Stimulated activated CD4-positive, alpha-beta T cell treated with anti-CD3 and anti-CD28 coated beads, Interleukin-15, amount 100 ng/mL, for 24 hours (primary cell): ENCODE results near the gene NDUFA11.
"Not testable (repeated sequence)": the region's sequence is repeated elsewhere in the genome, so short reads cannot be mapped to it uniquely, and the experiment has no call there.

ENCODE experiments used
- DNase-seq: peaks from one replicate; pipeline ENCODE4 v3.0.0-alpha.2; 2020

Gene NDUFA11

GRCh38 chr19:5884065-5884811 is 19.4 kb downstream of the NDUFA11 start:
- not testable (repeated sequence) for DNase-seq

GRCh38 chr19:5883157-5883873 is 20.3 kb downstream of the NDUFA11 start:
- not testable (repeated sequence) for DNase-seq

DNA sequence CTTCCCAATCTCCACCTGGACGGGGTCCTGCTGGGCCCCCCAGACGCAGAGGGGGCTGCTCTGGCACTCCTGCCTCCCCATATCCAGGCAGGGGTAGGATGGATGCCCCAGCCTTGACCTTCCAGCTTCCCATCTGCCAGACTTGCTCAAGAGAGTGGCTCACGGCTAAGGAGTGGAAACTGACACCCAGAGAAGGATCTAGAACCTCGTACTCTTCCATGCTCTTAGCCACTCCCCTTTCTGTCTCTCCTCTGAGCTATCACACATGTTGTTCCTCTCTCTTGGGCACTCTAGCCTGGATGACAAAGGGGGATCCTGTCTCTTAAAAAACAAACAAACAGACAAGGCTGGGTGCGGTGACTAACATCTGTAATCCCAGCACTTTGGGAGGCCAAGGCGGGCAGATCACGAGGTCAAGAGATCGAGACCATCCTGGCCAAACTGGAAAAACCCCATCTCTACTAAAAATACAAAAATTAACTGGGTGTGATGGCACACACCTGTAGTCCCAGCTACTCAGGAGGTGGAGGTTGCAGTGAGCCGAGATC is 21.1 kb downstream of the NDUFA11 start:
- DNase-seq, result no peak

- DNase-seq, result no peak
Observed at GRCh38 chr19:5881543-5882299, 21.9 kb downstream of the NDUFA11 start.

- no peak for DNase-seq
Observed at GRCh38 chr19:5880604-5881078, 22.9 kb downstream of the NDUFA11 start.

DNA sequence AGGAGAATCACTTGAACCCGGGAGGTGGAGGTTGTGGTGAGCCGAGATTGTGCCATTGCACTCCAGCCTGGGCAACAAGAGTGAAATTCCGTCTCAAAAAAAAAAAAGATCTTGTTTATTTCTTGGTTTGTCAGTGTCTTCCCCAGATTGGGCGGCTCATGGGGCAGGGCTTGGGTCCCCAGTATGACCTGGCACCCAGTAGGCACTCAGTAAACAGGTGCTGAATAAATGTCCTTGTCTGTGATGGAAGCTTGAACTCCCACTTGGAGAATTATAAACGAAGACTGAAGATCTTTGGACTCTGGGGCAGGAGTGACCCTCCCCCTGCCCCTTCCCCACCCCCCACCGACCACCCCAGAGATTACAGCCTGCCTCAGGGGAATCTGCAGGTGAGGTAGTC is 23.4 kb downstream of the NDUFA11 start:
- no peak for DNase-seq

- DNase-seq, result no peak
Observed at GRCh38 chr19:5877882-5878281, 25.7 kb downstream of the NDUFA11 start.

GRCh38 chr19:5877427-5877826 is 26.2 kb downstream of the NDUFA11 start:
- no peak for DNase-seq

- DNase-seq, result not testable (repeated sequence)
Observed at GRCh38 chr19:5874496-5874895, 29.1 kb downstream of the NDUFA11 start.

- no peak for DNase-seq
Observed at GRCh38 chr19:5873617-5874199, 29.9 kb downstream of the NDUFA11 start.

DNA sequence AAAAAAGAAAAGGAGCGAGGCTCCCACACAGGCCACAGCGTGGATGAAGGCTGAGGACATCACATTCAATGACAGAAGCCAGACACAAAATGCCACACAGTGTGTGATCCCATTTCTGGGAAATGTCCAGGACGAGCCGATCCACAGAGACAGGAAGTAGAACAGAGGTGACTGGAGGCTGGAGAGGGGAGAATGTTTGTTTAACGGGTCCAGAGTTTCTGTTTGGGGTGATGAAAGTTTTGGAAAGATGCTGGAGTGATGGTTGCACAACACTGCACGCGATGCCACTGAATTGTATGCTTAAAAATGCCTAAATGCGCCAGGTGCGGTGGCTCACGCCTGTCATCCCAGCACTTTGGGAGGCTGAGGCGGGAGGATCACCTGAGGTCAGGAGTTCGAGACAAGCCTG is 32.6 kb downstream of the NDUFA11 start:
- DNase-seq, result no peak

GRCh38 chr19:5867201-5868136 is 36.1 kb downstream of the NDUFA11 start:
- no peak for DNase-seq

DNA sequence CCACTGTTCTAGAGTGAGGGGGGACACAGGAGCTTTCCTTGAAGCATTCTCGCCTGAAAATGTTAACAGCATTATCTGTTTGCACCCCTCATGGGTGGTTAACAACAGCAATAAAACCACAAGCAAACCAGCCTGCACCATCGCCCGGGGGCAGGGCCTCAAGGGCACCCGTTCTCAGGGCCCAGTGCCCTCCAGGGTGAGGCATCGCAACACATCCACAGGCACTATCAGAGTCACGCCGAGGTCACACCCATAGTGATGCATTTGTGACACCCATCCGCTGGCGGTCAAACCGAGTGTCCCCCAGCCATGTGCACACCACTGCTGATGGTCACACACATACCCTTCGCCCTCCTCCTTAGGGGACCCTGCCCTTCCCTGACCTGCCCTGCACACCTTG is 37.8 kb downstream of the NDUFA11 start:
- DNase-seq, result no peak

- DNase-seq, result no peak
Observed at GRCh38 chr19:5864725-5865486, 38.7 kb downstream of the NDUFA11 start.

DNA sequence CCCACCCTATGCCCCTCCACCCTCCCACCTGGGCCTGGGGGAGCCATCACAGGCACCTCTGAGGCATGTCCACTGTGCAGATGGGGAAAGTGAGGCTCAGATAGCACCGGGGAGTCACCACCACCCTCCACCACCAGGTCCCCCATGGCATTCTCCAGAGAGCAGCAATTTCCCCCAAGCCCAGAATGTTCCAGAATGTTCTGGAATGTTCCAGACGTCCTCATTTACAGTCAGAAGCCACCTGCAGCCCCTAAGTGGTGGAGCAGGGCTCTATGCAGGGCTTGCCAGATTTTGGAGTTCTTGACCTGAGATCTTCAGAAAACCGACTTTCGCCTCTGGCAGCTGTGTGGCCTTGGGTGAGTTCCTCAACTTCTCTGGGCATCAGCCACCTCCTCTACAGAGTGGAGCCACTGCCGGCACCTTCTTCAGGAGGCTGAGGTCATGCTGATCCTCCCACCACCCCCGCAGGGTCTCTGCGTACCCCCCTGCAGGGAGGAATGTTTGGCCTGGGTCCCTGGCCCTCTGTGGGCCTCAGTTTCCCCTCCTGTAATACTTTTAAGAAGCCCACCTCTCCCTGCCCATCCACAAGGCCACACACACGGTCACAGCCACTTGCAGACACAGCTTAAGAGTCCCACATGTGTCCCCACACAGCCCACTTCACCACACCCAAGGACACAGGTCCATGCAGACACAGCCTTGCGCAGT is 39.4 kb downstream of the NDUFA11 start:
- DNase-seq, result no peak

- DNase-seq, result no peak
Observed at GRCh38 chr19:5863030-5863665, 40.4 kb downstream of the NDUFA11 start.

DNA sequence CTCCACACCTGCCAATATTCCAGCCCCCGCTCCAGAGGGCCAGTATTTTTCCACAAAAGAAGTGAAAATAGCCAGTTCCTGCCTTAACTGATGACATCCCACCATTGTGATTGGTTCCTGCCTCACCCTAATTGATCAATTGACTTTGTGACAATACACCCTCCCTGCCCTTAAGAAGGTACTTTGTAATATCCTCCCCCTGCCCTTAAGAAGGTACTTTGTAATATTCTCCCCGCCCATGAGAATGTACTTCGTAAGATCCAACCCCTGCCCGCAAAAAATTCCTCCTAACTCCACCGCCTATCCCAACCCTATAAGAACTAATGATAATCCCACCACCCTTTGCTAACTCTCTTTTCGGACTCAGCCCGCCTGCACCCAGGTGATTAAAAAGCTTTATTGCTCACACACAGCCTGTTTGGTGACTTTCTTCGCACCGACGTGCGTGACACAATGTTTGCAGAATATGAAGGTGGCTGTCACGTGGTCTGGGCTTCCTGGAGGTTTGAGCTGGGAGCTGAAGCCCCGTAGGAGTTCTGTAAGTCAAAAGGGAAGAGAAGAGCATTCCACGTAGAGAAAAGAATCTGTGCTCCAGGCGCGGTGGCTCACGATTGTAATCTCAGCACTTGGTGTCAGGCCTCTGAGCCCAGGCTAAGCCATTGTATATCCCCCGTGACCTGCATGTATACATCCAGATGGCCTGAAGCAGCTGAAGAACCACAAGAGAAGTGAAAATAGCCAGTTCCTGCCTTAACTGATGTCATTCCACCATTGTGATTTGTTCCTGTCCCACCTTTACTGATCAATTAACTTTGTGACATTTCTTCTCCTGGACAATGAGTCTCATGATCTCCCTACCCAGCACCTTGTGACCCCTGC is 46.1 kb downstream of the NDUFA11 start:
- DNase-seq, result no peak

DNA sequence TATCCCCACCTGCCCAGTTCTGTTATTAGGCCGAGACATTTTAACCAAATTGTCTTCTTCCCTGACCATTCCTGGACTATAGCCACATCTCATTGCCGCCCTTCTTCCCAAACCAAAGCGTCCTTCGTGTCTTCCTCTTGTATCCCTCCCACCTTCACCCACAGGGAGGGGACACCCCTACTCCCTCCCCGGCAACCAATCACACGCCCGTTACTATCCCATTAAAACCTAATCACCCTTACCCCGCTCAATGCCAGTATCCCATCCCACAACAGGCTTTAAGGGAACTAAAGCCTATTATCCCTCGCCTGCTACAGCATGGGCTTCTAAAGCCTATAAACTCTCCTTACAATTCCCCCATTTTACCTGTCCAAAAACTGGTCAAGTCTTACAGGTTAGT is 48.4 kb downstream of the NDUFA11 start:
- not testable (repeated sequence) for DNase-seq

DNA sequence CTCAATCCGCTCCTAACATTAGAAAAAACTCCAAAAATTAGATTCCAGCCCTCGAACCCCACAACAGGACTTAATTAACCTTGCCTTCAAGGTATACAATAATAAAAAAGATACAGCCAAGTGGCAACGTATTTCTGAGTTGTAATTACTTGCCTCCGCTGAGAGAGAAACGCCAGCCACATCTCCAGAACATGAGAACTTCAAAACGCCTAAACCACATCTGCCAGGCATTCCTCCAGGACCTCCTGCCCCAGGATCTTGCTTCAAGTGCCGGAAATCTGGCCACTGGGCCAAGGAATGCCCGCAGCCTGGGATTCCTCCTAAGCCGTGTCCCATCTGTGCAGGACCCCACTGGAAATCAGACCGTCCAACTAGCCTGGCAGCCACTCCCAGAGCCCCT is 49.5 kb downstream of the NDUFA11 start:
- DNase-seq, result not testable (repeated sequence)
